ENCODE measurements around the gene LDHAL6B.

The LDHAL6B gene

DNA sequence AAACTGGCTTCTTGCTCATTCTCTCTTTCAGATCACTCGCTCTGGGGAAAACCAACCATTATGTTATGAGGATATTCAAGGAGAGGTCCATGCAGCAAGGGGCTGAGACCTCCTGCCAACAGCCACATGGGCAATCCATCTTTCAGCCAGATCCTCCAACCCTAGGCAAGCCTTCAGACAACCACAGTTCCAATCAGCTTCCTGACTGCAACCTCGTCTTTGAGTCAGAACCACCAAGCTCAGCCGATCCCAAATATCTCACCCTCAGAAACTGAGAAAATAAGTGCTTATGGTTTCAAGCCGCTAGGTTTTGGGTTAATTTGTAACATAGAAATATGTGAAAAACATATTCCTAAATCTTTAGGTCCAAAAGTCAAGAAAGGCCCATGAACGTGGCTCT is 10.3 kb downstream of the LDHAL6B start:
- DNase-seq (ENCODE audit: low read depth in 2 of 3, low spot score in 2 of 3) = no peak

DNA sequence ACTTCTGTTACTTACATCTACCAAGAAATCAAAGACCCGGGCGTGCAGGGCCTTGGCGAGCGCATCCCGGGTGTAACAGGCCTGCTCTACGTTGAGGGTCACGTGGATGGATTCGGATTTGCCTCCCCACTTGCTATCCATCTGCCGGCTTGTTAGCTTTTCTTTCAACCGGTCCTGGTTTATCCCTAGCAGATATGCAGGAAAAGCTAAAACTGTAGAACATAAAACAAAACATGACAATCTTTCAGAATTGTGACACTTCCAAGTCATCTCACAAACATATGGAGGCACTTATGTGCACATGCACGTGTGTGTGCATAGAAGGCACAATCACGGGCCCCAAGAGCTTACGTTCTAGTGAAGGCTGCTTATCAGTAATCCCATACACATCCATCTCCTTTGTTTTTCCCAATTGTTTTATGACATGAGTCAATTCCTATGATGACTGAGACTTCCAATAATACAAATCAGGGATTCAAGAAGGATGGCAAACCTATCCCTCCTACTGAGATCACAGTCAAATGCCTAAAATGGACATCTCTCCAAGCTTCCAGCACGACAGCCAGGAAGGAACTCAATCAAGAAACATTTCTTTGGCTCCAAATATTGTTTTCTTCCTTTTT is 11.3 kb downstream of the LDHAL6B start:
- DNase-seq (ENCODE audit: low read depth in 2 of 3, low spot score in 2 of 3) = no peak

DNA sequence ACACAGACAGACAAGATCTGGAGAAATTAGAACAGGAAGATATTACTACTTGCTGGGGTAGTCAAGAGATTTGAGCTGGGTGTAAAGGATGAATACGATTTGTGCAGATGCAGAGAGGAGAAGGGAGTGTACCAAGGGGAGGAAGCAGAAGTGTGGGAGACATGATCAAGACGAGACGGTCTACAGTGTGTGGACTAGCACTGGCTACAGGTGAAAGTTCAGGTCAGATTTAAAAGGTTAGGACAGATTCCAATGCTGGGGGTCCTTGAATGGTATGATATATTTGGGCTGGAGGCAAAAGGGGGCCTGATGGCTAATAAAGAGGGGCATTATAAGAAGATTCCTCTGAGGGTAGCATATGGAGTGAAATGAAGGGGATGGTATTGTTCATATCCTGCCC is 12.1 kb downstream of the LDHAL6B start:
- no peak for DNase-seq (ENCODE audit: low read depth in 2 of 3, low spot score in 2 of 3)

DNA sequence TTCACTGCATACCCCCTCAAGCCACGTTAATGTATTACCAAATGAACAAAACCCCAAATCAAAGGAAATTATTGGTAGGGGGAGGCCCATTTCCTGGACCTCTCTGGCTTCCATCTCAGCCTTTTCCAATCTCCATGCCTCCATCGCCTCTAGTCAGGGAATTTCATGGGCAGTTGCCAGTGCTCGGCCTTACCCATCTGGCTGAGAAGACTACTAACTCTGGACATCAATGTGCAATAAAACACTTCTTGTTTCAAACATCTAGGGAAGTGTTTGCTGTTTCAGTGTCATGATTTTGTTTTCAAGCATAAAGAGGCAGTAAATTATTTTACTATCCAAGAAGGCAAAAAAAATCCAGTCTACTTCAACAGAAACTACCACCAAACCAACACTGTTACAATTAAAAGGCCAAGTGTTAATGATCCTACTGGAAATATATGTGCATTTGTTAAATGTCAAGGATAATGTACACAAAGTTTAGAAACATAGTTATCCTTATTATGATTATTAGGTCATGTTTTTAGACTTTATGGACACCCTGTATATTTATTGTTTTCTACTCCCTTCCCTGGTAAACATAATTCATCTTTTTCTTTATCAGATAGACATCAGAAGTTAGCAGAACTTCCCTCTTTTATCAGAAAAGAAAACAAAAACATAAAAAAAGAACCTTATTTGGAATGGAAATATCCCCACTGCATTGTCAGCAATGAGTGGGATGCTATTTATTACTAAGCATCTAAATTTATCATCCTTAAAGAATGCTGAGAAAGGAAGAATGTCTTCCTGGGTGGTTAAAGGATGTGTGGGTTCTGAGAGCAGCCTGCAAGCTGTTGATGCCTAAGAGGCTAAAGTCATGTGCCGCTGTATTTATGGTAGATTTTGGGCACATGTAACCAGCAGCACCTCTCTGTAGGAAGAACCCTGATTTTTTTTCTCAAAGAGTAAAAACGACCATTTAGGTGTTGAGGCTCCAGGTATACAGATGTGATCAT is 15.2 kb downstream of the LDHAL6B start:
- DNase-seq (ENCODE audit: low read depth in 2 of 3, low spot score in 2 of 3) = no peak

DNA sequence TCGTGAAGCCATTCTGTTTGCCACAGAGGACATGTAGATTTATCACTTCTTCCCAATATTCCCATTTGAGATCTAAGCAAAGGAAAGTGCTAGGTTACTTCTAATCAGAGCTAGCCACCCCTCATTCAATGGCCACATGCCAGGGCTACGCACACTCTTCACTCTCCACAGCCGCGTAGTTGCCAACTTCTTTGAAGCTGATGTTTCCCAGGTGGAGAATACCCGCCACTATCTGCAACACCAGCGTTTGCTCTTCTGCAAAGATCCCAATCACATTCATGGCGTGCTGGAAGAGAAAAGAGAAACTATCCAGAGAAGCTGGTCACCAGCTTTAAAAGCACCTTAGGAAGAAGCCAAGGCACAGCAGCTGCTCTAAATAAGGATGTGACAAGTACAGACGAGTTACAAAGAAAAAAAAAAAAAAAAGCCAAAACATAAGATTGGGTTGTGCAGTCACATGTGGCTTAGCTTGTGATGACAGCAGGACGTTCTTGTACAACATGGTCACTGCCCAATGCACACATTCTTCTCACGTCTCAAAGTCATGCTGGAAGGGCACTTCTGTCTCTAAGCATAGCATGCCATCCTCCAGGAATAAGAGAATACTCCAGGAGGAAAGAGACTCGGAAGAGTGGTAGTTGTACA is 16.4 kb downstream of the LDHAL6B start:
- no peak for DNase-seq (ENCODE audit: low read depth in 2 of 3, low spot score in 2 of 3)

DNA sequence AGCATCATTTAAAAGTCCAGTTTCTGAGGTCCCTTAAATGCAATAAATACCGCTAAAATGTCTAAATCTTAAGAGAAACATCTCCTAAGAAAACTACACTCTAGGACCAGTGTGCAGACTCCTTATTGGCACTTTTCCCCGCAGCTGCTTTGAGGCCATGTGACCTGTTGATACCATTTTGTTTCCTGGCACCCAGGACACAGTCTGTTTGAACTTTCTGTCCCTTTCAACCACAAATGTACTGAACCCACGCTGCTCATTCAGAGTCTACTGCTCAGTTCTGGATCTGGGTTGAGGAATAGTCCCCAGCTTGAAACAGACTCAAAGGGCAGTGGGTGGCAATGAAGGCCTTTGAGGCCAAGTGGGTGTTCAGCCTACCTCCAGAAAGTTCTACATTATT is 17.1 kb downstream of the LDHAL6B start:
- DNase-seq (ENCODE audit: low read depth in 2 of 3, low spot score in 2 of 3) = no peak

DNA sequence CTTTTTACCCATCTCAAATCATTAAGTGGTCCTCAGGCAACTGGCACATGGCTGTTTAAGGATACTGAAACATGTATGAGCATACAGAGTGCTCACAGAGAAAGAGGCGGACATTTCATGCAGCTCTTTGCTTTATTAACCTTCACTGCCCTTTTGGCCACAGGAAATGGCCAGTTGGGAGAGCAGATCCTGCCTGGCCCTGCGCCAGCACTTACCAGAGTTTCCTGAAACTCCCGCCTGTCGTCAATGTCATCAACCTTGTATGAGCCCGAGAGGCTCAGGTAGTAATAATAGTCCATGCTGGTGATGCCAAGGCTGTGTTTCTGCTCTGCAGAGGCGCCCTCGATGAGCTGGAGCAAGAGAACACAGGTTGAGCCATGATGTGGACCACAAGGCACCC is 17.8 kb downstream of the LDHAL6B start:
- DNase-seq (ENCODE audit: low read depth in 2 of 3, low spot score in 2 of 3) = no peak

DNA sequence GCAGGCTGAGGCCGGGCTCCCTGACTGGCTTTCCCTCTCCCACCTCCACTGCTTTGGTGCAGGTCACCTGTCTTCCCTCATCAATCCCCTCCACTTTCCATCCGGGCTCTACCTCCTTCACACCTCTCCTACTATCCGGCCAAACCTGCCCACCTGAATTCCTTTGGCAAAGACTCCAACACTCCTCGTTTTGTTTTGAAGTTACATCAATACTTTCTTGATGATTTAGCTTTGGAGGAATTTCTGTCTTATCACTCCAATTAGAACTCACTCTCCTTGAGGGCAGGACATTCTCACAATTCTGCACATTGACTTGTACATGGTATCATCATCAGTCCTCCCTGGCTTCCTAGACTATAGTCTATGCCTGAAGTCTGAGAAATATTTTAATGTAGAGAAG is 20.4 kb downstream of the LDHAL6B start:
- DNase-seq (ENCODE audit: low read depth in 2 of 3, low spot score in 2 of 3) = no peak

DNA sequence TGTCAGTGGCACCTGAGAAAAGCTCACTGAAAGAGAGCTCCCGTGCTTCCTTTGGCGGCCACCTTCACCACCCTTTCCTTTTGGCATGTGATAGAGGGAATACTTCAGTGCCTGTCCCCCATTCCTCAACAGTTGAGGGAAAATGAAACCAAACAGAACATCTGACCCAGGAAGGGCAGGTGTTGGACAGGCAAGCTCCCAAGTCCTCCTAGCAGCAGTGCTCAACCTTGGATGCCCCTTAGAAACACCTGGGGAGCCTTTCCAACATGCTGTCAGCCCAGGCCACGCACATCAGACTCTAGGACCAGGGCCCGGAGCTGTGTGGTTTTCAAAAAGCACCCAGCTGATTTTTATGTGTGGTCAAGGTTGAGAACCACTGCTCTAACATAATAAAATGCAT is 22.4 kb downstream of the LDHAL6B start:
- DNase-seq (ENCODE audit: low read depth in 2 of 3, low spot score in 2 of 3) = no peak

DNA sequence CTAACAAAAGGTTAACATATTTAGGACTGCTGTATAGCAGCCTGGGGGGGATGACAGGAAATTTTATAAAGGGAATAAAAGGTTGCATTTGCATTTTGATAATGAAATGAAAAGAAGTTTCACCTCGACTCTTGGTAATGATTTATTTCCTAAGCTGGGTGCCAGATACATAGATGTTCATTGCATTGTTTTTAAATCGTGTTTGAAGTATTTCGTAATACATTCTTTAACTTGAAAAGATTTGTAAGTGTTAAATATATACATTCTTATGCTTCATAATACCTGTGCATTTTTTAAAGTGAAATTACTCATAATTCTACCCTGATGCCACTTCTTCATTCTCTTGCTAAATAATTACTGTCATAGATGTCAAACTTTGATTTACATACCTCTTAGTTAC is 22.8 kb downstream of the LDHAL6B start:
- DNase-seq (ENCODE audit: low read depth in 2 of 3, low spot score in 2 of 3) = no peak

DNA sequence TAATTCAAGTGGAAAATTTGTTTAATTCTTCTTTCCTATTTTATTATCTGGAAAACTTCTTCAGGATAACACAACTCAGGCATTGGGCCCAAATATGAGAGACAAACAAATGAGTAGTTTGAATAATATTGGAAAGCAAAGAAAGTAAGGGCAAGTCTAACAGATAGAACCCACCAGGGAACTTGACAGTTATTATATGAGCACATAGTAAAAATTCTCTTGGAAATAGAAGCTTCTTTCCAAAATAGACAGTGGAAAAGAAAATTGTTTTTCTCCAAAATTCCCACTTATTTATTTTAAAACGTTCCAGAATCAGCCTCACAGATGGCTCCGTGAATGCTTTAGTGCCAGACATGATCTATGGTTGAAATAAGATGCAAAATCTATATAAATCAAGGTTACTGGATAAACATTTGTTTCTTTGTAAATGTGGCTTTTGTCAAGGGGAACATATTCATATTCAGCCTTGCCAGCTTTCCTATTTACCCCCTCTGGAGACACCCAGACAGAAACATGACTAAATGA is 23.9 kb downstream of the LDHAL6B start:
- DNase-seq (ENCODE audit: low read depth in 2 of 3, low spot score in 2 of 3) = no peak

DNA sequence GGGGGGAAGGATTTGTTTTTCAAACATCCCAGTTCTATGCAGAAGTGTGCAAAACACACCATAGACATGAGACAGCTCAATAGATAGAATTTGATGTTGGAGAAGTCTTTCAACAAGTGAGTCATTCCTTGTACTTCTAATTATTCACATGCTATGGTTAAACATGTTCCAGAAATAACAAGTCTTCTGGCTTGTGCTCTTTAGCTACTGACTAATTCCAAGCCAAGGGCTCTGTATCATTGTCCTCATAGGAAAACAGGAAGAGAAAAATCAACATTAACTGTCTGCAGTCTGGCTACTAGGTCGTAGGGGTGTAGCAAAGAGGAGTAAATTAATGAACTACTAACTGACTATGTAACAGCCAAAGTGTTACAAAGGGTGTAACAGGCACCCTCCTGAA is 25.8 kb downstream of the LDHAL6B start:
- DNase-seq (ENCODE audit: low read depth in 2 of 3, low spot score in 2 of 3) = no peak

DNA sequence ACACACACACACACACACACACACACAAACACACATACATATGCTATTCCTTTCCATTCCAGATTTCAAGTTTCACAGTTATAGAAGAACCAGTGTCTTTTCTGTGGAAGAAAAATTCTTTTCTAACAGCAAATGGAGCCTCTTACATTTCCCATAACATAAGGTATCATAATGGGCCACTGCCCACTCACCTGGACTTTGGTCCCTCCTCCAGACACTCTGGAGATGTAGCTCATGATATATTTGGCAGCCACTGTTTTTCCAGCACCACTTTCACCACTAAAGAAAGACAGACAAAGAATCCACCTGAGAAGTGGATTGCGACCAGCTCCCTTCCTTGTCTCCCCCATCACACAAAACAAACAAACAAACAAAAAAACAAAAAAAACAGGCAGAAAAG is 29.8 kb downstream of the LDHAL6B start:
- DNase-seq (ENCODE audit: low read depth in 2 of 3, low spot score in 2 of 3) = no peak

DNA sequence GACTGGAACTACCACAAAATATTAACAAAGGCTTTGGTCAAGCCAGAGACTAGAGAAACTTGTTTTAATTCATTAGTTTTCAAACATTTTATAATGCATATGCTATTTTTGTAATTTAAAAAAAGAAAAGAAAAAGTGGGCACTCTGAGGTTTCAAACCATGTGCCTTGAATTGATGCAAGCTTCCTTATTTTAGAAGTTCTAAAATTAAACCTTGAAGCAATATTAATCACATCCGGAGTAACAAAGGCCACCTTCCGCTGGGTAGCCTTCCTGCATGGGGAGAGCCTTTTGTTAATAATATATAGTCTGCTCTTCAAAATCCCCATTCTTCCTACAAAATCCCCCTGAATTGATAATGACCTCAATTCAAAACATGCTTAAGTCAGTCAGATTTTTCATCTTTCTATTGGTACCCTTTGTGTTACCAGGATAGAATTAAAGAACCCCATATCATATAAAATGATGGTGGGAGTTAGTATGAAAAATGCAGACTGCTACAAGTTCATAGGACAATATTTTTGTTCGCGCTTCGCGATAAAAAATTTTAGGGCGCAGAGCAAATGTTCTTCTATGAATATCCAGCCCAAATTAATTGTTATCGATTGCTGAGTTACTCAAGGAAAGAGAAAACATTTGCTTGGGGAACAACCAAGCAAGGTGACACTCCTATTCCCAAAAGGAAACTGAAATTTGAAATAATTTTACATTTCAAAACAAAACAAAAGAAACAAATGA is 30.6 kb downstream of the LDHAL6B start:
- DNase-seq (ENCODE audit: low read depth in 2 of 3, low spot score in 2 of 3) = no peak

DNA sequence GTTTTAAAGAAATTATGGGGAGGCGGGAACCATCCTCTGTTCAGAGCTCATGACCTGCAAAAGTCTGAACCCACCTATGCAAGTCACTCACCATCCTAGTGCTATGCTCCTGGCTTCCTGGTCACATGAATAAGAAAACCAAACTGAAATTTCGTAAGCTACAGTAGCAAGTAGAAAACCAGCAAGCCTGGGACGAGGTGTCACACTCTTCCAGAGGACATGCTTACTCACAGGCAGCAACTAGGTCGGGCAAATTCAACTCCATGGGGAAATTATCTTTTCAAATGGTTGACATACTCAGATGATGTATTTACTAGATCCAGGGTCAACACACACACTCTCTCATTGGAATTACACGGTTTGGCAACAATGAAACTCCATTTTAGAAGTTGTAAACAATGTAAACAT is 31.3 kb downstream of the LDHAL6B start:
- no peak for DNase-seq (ENCODE audit: low read depth in 2 of 3, low spot score in 2 of 3)

DNA sequence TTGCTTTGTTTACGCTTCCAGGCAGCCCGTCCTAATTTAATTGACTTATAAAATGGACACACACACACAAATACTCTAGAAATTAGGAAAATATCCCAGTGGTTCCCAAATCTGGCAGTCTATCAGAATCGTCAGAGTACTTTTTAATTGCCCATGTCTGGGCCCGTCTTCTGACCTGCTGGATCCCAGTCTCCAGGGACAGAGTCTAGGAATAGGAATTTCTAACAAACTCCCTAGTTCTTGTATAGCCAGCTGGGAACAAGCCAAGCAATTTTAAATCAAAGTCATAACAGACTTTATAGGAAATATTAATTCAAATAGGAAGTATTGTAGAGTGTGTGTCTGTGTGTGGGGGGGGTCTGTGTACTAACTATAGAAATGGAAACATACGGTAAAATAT is 33.4 kb downstream of the LDHAL6B start:
- no peak for DNase-seq (ENCODE audit: low read depth in 2 of 3, low spot score in 2 of 3)

DNA sequence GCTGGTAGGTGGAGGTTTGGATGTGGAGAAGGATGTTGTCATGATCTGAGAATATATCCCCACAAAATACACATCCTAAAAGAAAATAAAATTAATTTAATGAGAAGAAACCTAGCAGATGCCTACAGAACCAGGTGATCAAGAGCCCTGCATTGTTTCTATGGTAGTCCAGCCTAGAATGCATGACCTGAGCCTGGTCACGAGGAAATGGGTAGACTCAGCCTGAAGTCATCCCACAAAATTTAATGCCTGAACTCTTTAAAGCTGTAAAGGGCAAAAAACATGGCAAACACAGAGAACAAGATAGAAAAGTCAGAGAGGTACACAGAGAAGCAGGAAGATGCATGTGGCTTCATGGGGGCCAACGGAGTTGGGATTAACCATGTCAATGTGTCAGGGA is 36.0 kb downstream of the LDHAL6B start:
- DNase-seq (ENCODE audit: low read depth in 2 of 3, low spot score in 2 of 3) = no peak

DNA sequence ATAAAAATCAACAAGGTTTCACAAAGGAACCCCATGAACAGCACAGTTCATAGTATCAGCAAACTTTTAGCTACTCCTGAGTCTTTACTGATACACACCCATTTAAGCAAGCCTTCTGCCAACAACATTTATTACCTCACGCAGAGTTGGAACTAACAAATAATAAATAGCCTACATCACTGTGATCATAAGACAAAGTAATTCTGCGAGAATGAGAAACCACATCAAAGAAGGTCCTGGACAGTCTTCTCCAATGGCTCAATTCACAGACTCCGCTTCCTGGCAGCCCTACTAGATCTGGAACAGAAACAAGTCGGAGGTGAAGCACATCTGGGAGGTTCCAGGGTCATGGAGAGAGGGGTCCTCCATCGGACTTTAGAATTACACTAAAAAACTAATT is 37.0 kb downstream of the LDHAL6B start:
- DNase-seq (ENCODE audit: low read depth in 2 of 3, low spot score in 2 of 3) = no peak

DNA sequence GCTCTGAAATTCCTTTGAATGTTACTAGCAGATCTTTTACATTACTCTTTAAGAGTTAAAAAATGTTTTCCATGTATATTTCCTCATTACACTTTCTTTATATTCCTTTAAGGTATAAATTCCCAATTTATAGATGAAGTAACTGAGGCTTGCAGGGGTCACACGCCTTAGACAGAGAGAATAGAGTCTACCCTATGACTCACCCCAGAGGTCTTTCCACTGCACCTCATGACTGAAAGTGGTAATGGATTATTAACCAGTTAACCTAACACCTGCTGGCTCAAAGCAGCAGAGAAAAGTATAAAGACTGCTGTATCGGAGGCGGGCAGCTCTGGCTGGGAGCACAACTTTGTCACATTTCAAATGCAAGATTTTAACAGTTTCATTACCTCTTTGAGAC is 37.7 kb downstream of the LDHAL6B start:
- no peak for DNase-seq (ENCODE audit: low read depth in 2 of 3, low spot score in 2 of 3)

DNA sequence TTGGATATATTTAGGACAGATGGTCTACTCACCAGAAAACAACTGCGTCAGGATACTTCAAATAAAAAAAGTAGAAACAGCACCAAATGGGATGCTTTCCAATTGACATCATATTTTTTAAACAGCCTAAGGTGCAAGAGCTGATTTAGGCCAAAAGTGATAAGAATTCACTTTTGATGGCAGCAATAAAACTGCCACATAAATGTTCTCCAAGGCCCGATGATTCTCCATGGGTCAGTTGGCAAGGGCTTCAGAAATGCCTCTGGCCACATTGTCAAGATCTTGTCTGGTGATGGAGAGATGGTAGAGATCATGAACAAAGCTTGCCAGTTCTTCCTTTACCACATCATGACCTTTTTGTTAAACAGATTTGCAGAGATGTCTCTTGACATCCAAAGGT is 38.9 kb downstream of the LDHAL6B start:
- no peak for DNase-seq (ENCODE audit: low read depth in 2 of 3, low spot score in 2 of 3)

DNA sequence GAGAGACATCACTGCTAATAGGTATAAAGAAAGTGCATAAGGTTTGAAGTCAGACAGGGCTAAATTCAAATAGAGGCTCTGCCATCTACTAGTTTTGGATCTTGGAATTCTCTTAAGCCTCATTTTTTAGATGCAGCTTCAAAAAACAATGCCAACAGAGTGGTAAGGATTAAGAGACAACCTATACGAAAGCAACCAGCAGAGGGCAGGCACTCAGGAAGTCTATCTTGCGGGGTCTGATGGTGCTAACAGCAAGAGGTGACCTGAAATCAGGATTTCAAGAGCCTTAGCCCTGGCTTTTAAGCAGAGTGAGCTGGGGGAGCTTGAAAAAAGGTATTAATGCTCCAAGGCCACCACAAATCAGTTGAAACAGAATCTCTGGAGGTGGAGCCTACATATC is 40.7 kb downstream of the LDHAL6B start:
- DNase-seq (ENCODE audit: low read depth in 2 of 3, low spot score in 2 of 3) = no peak
